Measurements from ENCODE around the gene TRIM65.

The TRIM65 gene

DNA sequence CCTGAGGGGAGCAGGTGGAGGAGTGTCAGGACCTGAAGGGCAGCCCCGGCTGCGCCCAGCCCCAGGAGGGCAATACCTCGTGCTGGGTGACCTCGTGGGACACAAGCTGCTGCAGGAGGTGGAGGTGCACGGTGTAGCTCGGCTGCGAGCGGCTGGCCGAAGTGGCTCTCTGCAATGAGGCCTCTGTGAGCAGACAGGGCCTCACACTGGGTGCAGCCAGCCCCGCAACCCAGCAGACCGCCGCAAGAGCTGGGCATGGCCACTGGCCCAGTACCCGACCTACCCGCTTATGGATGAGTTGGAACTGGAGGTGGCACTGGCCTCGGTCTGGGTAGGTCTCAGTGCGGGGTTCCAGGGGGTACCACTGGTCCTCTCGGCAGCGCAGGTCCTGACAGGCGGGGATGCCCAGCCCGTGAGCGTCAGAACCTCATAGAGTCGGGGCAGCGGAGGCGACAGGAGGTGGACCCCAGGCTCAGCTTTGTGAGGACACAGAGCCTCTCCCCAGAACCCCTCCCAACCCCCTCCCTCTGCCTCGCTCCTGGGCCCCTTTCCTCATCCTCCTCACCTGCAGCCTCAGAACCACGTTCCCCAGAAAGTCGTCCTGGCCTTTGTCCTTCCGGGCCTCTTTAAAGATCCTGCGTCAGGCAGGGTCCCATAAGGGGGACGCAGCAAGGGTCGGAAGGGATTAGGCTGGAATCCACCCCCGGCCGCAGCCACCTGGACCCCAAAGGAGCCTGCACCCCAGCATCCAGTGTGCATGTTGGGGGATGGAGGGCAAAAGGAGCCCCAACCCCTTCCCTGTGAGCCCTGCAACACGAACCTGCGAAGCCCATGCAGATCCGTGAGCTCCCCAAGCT, 56.6 kb downstream of the TRIM65 start:
- DNase-seq (ENCODE audit: low read depth in 3 of 3, low spot score in 1 of 3), result no peak

All from stimulated activated CD4-positive, alpha-beta T cell treated with anti-CD3 and anti-CD28 coated beads, TNF-alpha, amount 100 ng/mL, for 1 hour (primary cell).